GM12878 (cell line): ENCODE data around the gene IMP3. TPM values are rescaled to one million over a fixed set of nuclear protein-coding genes. Genes with fewer than 3 reads are reported as not detected.

Experiments used
- ATAC-seq: fragments of 200-7000 bp; cut with Tn5 transposase; 3 replicates; pipeline ENCODE4 v1.9.1; 2020; ENCODE audit warnings: mild to moderate bottlenecking, moderate library complexity
- BruUV-seq: library from RNA; stranded (reverse); fragments of 400-500 nt; replicated peaks from 2 replicates; lab custom pipeline; 2021; lab: Mats Ljungman, UMichigan
- CTCF ChIA-PET: fragments of 300-600 bp; sonication (Branson Sonifier 250); formaldehyde crosslinking; extraction: SDS; loops from one replicate; lab custom pipeline; 2021; ENCODE audit warnings: inconsistent platforms; lab: Yijun Ruan, JAX
- POLR2A ChIA-PET: fragments of 350-600 bp; formaldehyde crosslinking; extraction: SDS; loops from one replicate; lab custom pipeline; 2021; ENCODE audit warnings: inconsistent platforms; lab: Charles Lee
- RAD21 ChIA-PET: fragments of 300-600 bp; sonication (Branson Sonifier 250); formaldehyde crosslinking; loops from one replicate; lab custom pipeline; 2023; ENCODE audit warnings: antibody characterized with exemption; ENCODE audit not compliant: unreplicated experiment; lab: Charles Lee
- SMC1A ChIA-PET: fragments of 300-600 bp; sonication (Branson Sonifier 250); formaldehyde crosslinking; loops from one replicate; lab custom pipeline; 2023; ENCODE audit not compliant: unreplicated experiment, uncharacterized antibody; lab: Charles Lee
- DNase-seq: peaks from one replicate; pipeline ENCODE4 v3.0.0-alpha.2; 2011; ENCODE audit warnings: low read depth, low spot score
- FAIRE-seq: peaks from 3 replicates; lab custom pipeline; 2011; peaks lifted over from hg19 to GRCh38; lab: Jason Lieb, UNC
- H2AFZ ChIP-seq: 2 replicates; pipeline ENCODE4 v1.6.0; 2011; ENCODE audit warnings: low read depth, low read length, control low read depth; ENCODE audit not compliant: control insufficient read depth
- H3K27ac ChIP-seq: 2 replicates; pipeline ENCODE4 v1.5.1; 2011; ENCODE audit warnings: control low read depth; ENCODE audit not compliant: control insufficient read depth, insufficient read depth
- H3K27me3 ChIP-seq, 2 experiments: replicated peaks in 1 of 2; 2 replicates each; pipeline versions ENCODE4 v1.6.0 to v1.6.1; 2011; ENCODE audit warnings: low read length in 1 of 2; ENCODE audit not compliant: control insufficient read depth in 2 of 2, insufficient read depth in 2 of 2
- H3K36me3 ChIP-seq, 2 experiments: 2 replicates each; pipeline ENCODE4 v1.5.1; 2011; ENCODE audit warnings: low read length in 1 of 2; ENCODE audit not compliant: control insufficient read depth in 2 of 2, insufficient read depth in 2 of 2
- H3K4me1 ChIP-seq: 2 replicates; pipeline ENCODE4 v1.6.1; 2011; ENCODE audit warnings: mild to moderate bottlenecking, low read length, moderate library complexity, mixed read lengths; ENCODE audit not compliant: control insufficient read depth, insufficient read depth
- H3K4me2 ChIP-seq: 2 replicates; pipeline ENCODE4 v1.6.0; 2011; ENCODE audit warnings: control low read depth; ENCODE audit not compliant: control insufficient read depth, insufficient read depth
- H3K4me3 ChIP-seq: fragments of 200-600 bp; sonication (generic); 2 replicates; pipeline ENCODE4 v1.5.1; 2016
- H3K79me2 ChIP-seq: 2 replicates; pipeline ENCODE4 v1.6.0; 2011; ENCODE audit warnings: low read length; ENCODE audit not compliant: control insufficient read depth, insufficient read depth
- H3K9ac ChIP-seq: 2 replicates; pipeline ENCODE4 v1.8.0; 2011; ENCODE audit warnings: low read length, control low read depth, mixed read lengths; ENCODE audit not compliant: control insufficient read depth, insufficient read depth
- H3K9me3 ChIP-seq: replicated peaks from 3 replicates; pipeline ENCODE4 v1.5.1; 2011; ENCODE audit warnings: mild to moderate bottlenecking, low read length; ENCODE audit not compliant: control insufficient read depth, insufficient read depth
- H4K20me1 ChIP-seq: 2 replicates; pipeline ENCODE4 v1.6.0; 2011; ENCODE audit not compliant: control insufficient read depth, insufficient read depth
- in situ Hi-C: fragments of 300-500 bp; cut with MboI; formaldehyde crosslinking; loops from 9 replicates; pipeline ENCODE4 v1.14.3; 2018; ENCODE audit warnings: mixed read lengths
- intact Hi-C: fragments of 100-400 bp; cut with micrococcal nuclease; formaldehyde crosslinking; loops from one replicate; pipeline ENCODE4 v1.14.2; 2022; ENCODE audit not compliant: unreplicated experiment
- polyA plus RNA-seq, 11 experiments: library from polyadenylated mRNA; depleted of rRNA in 4 of 11; unstranded in 6 of 11; stranded (reverse) in 5 of 11; fragments of >200 nt; fragmentation: Nextera tagmentation in 4 of 11; fragmentation: Illumina TruSeq in 1 of 11; extraction: Ambion mirVana in 4 of 11; extraction: Trizol in 1 of 11; gene quantifications; 1 replicate in 1 of 11; 2 replicates in 10 of 11; pipeline versions ENCODE4 v1.2.1 to v1.2.3, GENCODE V29; 2011 to 2016; ENCODE audit warnings: inconsistent platforms in 2 of 11, missing spikeins in 2 of 11, low read depth in 1 of 11
- total RNA-seq, 4 experiments: library from RNA; depleted of rRNA in 3 of 4; stranded (reverse); fragments of >200 nt in 3 of 4; fragmentation: Illumina TruSeq in 1 of 4; extraction: Trizol in 1 of 4; gene quantifications; 2 replicates each; pipeline versions ENCODE4 v1.2.1 to v1.2.3, GENCODE V29; 2013 to 2021
- TF ChIP-seq, protein P1 (sequence below): fragments of 450-650 bp; conservative IDR thresholded peaks from 2 replicates; pipeline ENCODE4 v1.6.1; 2017; ENCODE audit warnings: mild to moderate bottlenecking, moderate library complexity

Gene IMP3
- total and polyA plus RNA-seq, 10 of the 15 experiments (the other 5 are each of a cell fraction or from before 2014, with no cell fraction given), result 13.3 to 208 (median 85.2) TPM

DNA sequence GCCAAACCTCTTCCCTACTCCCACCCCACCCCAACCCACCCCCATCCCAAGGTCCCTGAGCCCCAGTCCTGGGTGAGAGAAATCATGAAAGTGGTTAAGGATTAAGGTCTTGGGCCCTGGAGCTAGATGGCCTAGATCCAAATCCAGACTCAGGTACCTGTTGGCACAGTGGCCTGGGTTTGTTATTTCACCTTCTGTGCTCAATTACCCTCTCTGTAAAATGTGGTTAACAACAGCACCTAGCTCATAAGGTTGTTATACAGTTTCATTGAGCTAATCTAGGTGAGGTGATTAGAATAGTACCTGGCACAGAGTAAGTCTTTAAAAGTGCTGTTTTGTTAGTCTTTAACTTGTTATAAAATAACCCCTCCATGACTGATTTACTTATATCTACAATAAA is 8.1 kb downstream of the IMP3 start:
- Histone ChIP-seq H3K27ac (no peak overlapping the region), H3K79me2 (peaks cover under 1% of the 10 kb centered on the region), H4K20me1 (no peaks in the 10 kb centered on the region), H2AFZ (no peak overlapping the region), H3K4me3 (no peak overlapping the region), H3K4me1 (no peaks in the 10 kb centered on the region), H3K9me3 (no peaks in the 10 kb centered on the region), H3K9ac (no peak overlapping the region), H3K27me3 (no peaks in the 10 kb centered on the region), H3K4me2 (no peak overlapping the region), H3K36me3 (no peaks in the 10 kb centered on the region)
- DNase-seq (no peak), FAIRE-seq (no peak), ATAC-seq (no peak; the same call in 2 of the 3 replicates)
- intact Hi-C loops, result no loop called here
- SMC1A ChIA-PET, result no interaction called here
- RAD21 ChIA-PET, result interaction anchor here (0.8 to 2.0 kb wide), 2 partner anchors 10 to 264 kb away, joined by 3 to 5 read pairs; partner anchors contain the start of gene MAN2C1
- BruUV-seq, result no TSS peak
- POLR2A ChIA-PET, result no interaction called here
- CTCF ChIA-PET, result interaction anchor here (0.6 to 1.4 kb wide), 2 partner anchors 8 to 264 kb away, joined by 3 read pairs; partner anchors contain the start of gene IMP3
- TF ChIP-seq, protein P1, sequence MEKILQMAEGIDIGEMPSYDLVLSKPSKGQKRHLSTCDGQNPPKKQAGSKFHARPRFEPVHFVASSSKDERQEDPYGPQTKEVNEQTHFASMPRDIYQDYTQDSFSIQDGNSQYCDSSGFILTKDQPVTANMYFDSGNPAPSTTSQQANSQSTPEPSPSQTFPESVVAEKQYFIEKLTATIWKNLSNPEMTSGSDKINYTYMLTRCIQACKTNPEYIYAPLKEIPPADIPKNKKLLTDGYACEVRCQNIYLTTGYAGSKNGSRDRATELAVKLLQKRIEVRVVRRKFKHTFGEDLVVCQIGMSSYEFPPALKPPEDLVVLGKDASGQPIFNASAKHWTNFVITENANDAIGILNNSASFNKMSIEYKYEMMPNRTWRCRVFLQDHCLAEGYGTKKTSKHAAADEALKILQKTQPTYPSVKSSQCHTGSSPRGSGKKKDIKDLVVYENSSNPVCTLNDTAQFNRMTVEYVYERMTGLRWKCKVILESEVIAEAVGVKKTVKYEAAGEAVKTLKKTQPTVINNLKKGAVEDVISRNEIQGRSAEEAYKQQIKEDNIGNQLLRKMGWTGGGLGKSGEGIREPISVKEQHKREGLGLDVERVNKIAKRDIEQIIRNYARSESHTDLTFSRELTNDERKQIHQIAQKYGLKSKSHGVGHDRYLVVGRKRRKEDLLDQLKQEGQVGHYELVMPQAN, result no peak
- in situ Hi-C loops, result no loop called here
